HG03457 (cell line): ENCODE results near the gene REG1B.

Experiments
- ATAC-seq: cut with Tn5 transposase; IDR thresholded peaks from one replicate; pipeline ENCODE4 v1.9.1; 2021; ENCODE audit warnings: moderate number of reproducible peaks; ENCODE audit not compliant: unreplicated experiment

REG1B gene

GRCh38 chr2:79087785-79088364 lies at the start of gene REG1B:
Gene REG1B (minus strand): TSS chr2:79087993. CDS start chr2:79087612, 381 bp downstream.
- no peak for ATAC-seq

GRCh38 chr2:79131687-79132086 lies 43.9 kb upstream of the REG1B start:
- ATAC-seq = no peak

DNA sequence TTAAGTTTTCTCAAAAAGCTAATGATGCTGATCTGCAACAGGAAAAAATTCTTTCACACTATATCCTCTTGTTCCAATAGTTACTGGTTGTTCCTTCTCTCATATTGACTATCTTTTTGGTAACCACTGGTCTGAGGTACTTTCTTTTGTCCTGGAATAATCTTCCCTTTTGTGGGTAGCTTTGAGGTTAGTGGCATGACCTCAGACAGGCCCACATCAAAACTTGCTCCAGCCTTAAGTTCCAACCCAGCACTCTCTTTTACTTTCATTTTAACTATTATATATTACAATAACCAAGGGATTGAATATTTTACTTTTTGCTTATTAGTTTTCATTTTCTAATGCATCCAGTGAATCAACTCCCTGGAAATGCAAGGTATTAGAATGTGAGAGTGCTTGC lies 42.0 kb upstream of the REG1B start:
- ATAC-seq = no peak

DNA sequence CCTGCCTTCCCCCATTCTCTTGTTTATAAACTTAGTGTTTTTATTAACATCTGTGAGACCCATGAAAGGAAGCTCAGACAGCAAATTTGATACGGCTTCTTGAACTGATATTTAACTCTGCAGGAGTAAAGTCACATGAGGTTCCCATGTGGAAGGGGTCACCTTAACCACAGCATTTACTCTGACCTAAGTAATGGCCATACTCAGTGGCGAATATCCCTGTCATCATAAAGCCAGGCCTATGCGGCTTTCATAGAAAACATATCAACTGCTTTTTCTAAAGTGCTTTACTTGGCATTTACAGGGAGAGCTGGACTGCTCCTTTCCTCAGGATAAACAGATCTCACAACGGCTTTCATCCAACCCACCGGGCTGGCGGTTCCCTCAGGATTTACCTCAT lies 41.5 kb upstream of the REG1B start:
- no peak for ATAC-seq

DNA sequence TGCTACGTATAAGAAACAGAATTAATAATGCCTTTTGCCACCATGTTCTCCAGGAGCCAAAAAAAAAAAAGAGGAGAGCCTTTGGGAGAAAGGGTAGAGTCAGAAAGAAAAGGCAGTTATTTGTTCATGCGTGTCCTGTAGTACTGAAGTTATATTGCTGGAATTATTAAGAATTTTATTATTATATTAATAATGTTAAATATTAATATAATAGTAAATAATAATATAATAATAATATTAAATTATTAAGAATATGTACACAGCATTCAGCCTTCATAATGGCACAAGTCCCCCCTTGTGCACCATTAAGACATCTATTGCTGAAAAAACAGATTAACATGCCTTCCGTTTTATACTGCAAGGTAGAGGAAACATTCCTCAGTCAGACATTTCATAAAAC lies 40.6 kb upstream of the REG1B start:
- no peak for ATAC-seq

DNA sequence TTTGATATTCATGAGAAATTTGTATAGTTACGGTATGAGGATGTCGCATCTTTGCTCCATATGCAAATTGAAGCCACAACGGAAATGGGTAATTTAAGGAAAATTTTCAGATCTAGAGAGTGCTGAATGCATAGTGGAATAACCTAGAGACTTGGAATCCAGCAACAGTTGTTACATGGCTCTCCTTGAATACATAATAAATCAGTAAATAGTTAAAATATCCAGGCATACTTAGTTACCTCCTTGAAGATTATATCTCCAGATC lies 37.9 kb upstream of the REG1B start:
- no peak for ATAC-seq

- no peak for ATAC-seq
Measured at GRCh38 chr2:79124907-79125720, 37.3 kb upstream of the REG1B start.

GRCh38 chr2:79122676-79123075 lies 34.9 kb upstream of the REG1B start:
- no peak for ATAC-seq

DNA sequence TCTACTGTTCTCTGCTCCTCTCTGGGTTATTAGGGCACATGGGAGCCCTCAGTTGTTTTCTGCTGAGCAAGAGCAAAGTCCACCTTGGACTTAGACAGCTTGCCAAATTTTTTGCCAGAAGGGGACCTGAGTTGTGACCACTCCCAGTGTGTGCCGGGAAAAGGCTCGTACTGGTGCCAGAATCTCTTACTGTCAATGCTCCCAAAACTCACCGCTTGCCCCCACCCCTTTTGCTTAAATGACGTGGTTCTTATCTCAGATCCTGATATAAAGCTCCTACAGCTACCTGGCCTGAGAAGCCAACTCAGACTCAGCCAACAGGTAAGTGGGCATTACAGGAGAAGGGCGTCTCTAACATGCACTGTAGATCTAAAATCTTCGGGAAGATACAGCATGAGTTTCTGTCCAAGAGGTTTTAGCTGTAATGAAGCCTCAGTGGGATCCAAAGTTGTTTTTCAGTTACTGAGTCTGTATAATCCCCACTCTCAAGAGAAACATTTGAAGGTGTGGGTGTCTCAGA lies 32.5 kb upstream of the REG1B start, which contains the start of gene REG1A:
TSS of gene REG1A (plus strand) at position 295 of the 520 bp plus-strand sequence. CDS start 374 bp downstream, outside the sequence.
- ATAC-seq = no peak

- ATAC-seq = no peak
Measured at GRCh38 chr2:79116997-79117928, 29.5 kb upstream of the REG1B start.

- no peak for ATAC-seq
Measured at GRCh38 chr2:79114797-79115494, 27.2 kb upstream of the REG1B start.

- no peak for ATAC-seq
Measured at GRCh38 chr2:79112269-79112668, 24.5 kb upstream of the REG1B start.

GRCh38 chr2:79105259-79105658 lies 17.5 kb upstream of the REG1B start:
- no peak for ATAC-seq

DNA sequence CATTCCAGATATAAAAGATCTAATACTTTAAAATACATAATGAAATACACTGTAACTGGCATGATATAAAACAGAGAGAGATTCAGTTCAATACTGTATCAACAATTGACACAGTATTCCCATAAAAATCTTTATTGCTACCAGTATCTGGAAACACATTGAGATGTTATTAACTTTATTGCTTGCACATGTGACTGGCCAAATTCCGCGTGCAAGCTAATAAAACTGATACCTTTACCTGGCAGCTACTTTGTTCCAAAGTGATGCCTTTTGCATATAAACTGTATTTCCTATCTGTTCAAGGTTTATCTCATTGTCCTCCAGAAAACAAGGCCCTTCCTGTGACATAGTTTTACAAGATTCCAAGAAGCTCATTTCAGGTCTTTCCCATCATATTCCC lies 15.4 kb upstream of the REG1B start:
- no peak for ATAC-seq

DNA sequence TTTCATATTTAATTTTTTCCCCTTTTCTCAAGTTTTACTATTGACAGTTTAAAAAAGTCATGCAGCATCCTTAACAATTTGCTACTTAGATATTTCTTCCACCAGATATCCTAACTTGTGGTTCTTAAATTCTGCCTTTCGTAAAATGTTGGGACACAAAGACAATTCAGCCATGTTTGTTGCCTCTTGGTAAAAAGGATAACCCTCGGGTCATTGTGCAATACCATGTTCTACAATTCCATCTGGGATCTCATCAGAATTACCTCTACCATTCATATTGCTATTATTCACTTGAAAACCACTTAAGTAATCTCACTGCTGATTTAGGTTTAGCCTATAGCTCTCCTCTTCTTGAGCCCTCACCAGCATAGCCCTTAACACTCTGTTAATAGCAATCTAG lies 13.2 kb upstream of the REG1B start:
- no peak for ATAC-seq

DNA sequence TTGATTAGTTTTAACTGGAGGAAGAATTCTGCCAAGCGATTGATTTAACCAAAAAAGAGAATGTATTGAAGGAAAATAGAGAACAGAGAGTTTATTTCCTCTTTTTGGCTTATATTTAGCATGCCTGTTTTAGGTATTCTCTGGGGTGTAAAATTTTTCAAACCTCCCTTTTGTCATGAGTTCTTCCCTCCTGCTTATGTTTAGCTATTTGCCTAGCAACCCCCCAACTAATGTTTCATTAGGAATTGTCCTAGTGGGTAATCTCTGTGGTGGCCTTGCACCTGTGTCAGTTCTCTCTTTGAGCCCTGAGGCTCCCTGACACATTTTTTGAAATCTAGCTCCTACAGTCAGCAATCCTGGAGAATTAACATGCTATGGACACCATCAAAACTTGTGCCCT lies 12.5 kb upstream of the REG1B start:
- ATAC-seq = no peak

- ATAC-seq = no peak
Measured at GRCh38 chr2:79099140-79099686, 11.4 kb upstream of the REG1B start.

- ATAC-seq = no peak
Measured at GRCh38 chr2:79097843-79098242, 10.1 kb upstream of the REG1B start.

DNA sequence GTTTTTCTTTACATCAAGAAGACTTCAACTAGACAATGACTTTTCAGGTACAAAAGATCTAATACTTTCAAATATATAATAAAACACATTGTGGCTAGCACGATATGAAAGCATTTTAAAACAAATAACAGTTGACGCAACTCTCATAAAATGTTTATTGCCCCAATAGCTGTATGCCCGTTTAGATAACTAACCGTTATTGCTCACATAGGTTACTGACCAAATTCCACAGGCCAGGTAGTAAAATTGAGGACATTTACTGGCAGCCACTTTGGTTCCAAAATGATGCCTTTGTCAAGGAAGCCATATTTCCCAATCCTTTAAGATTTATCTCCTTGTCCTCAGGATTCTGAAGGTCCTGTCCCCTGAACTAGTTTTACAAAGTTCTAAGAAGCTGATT lies 2.9 kb upstream of the REG1B start:
- no peak for ATAC-seq

- no peak for ATAC-seq
Measured at GRCh38 chr2:79086255-79086654, 1.5 kb downstream of the REG1B start.

DNA sequence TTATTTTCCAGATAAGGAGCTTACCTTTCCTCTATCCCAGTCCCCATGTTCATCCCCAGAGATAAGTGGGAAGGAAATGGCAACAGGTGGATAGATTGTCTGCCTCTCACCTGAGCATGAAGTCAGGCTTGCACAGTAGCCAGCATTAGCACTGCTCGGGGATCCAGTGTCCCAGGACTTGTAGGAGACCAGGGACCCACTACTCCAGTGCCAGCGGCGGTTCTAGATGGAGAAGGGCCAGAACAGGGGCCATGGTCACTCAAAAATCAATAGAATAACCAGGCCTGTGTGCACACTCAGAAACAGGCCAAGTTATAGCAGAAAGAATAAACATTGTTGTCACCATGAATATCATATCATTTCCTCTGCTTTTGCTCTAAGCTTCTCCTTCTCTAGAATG lies 2.4 kb downstream of the REG1B start:
- no peak for ATAC-seq
